ENCODE measurements around the gene GDF11. TPM values are rescaled to one million over a fixed set of nuclear protein-coding genes. Genes with fewer than 3 reads are reported as not detected.

The GDF11 gene
- total RNA-seq, 1 experiment from 2014 or later = 9.4 TPM

- no peaks in the 10 kb centered on the region for H3F3A ChIP-seq (ENCODE audit: insufficient read depth, low read depth)
- no peak for TF ChIP-seq CTCF (conservative IDR thresholded peaks at IDR 0.05)
- no peak for TF ChIP-seq EZH2 (IDR thresholded peaks at IDR 0.05; ENCODE audit: low read depth)
- H3K9me2 ChIP-seq (ENCODE audit: insufficient read depth) = no peaks in the 10 kb centered on the region
- no peaks in the 10 kb centered on the region for H4K20me1 ChIP-seq (ENCODE audit: insufficient read depth)
- no peak overlapping the region for H3K4me3 ChIP-seq
- no peaks in the 10 kb centered on the region for H3K79me2 ChIP-seq (ENCODE audit: low read depth)
- POLR2A ChIA-PET (ENCODE audit: unreplicated experiment) = no interaction called here
- no peaks in the 10 kb centered on the region for H3K9me3 ChIP-seq (ENCODE audit: insufficient read depth, low read depth)
- BruUV-seq (replicated peaks) = no TSS peak
- no peaks in the 10 kb centered on the region for H3K4me1 ChIP-seq (replicated peaks; ENCODE audit: insufficient read depth)
- H3K27me3 ChIP-seq (ENCODE audit: insufficient read depth, low read depth) = peaks cover 60% of the 10 kb centered on the region
- no peaks in the 10 kb centered on the region for H3K36me3 ChIP-seq (ENCODE audit: low read depth)
- DNase-seq = no peak
- no peak overlapping the region for H3K27ac ChIP-seq
- intact Hi-C loops (cut with micrococcal nuclease; ENCODE audit: unreplicated experiment) = no loop called here
- CTCF ChIA-PET = no interaction called here
- H2AFZ ChIP-seq = no peak overlapping the region
- no peak overlapping the region for H3K4me2 ChIP-seq
Measured at GRCh38 chr12:55704824-55705718, 37.9 kb upstream of the GDF11 start.

- Histone ChIP-seq H3K4me2 (no peak overlapping the region), H3K27ac (no peak overlapping the region), H4K20me1 (ENCODE audit: insufficient read depth) (no peaks in the 10 kb centered on the region), H3K79me2 (ENCODE audit: low read depth) (no peaks in the 10 kb centered on the region), H3K36me3 (ENCODE audit: low read depth) (no peaks in the 10 kb centered on the region), H3F3A (ENCODE audit: insufficient read depth, low read depth) (no peaks in the 10 kb centered on the region), H2AFZ (no peak overlapping the region), H3K27me3 (ENCODE audit: insufficient read depth, low read depth) (peaks cover 68% of the 10 kb centered on the region), H3K4me3 (no peak overlapping the region), H3K9me3 (ENCODE audit: insufficient read depth, low read depth) (no peaks in the 10 kb centered on the region), H3K4me1 (replicated peaks; ENCODE audit: insufficient read depth) (no peaks in the 10 kb centered on the region), H3K9me2 (ENCODE audit: insufficient read depth) (no peaks in the 10 kb centered on the region)
- BruUV-seq (replicated peaks) = no TSS peak
- ChIA-PET POLR2A (ENCODE audit: unreplicated experiment) (no interaction called here), CTCF (no interaction called here)
- no peak for TF ChIP-seq EZH2 (IDR thresholded peaks at IDR 0.05; ENCODE audit: low read depth)
- peak; percentile 30; the same call in 1 of the 2 replicates for TF ChIP-seq CTCF (conservative IDR thresholded peaks at IDR 0.05)
- intact Hi-C loops (cut with micrococcal nuclease; ENCODE audit: unreplicated experiment) = no loop called here
- DNase-seq = no peak
Measured at GRCh38 chr12:55705782-55706402, 37.0 kb upstream of the GDF11 start.

GRCh38 chr12:55706568-55707218, 36.2 kb upstream of the GDF11 start:
- Histone ChIP-seq H3K4me3 (no peak overlapping the region), H3K27ac (no peak overlapping the region), H3F3A (ENCODE audit: insufficient read depth, low read depth) (no peaks in the 10 kb centered on the region), H3K36me3 (ENCODE audit: low read depth) (no peaks in the 10 kb centered on the region), H3K27me3 (ENCODE audit: insufficient read depth, low read depth) (peaks cover 74% of the 10 kb centered on the region), H2AFZ (no peak overlapping the region), H3K9me2 (ENCODE audit: insufficient read depth) (no peaks in the 10 kb centered on the region), H3K4me2 (0 out of 2 replicates have a peak overlapping the region, but pooled peaks have one; percentile 36), H3K79me2 (ENCODE audit: low read depth) (no peaks in the 10 kb centered on the region), H3K9me3 (ENCODE audit: insufficient read depth, low read depth) (no peaks in the 10 kb centered on the region), H3K4me1 (replicated peaks; ENCODE audit: insufficient read depth) (no peaks in the 10 kb centered on the region), H4K20me1 (ENCODE audit: insufficient read depth) (no peaks in the 10 kb centered on the region)
- ChIA-PET CTCF (no interaction called here), POLR2A (ENCODE audit: unreplicated experiment) (no interaction called here)
- no TSS peak for BruUV-seq (replicated peaks)
- intact Hi-C loops (cut with micrococcal nuclease; ENCODE audit: unreplicated experiment) = no loop called here
- TF ChIP-seq EZH2 (IDR thresholded peaks at IDR 0.05; ENCODE audit: low read depth) = no peak
- TF ChIP-seq CTCF (conservative IDR thresholded peaks at IDR 0.05) = no peak
- no peak for DNase-seq

All from PC-9 (cell line).